RPMI8226 (cell line): ENCODE measurements around the gene DCAF11.

Experiments used
- DNase-seq: peaks from one replicate; pipeline ENCODE4 v3.0.0-alpha.2; 2015

Gene DCAF11

GRCh38 chr14:24141097-24141880 lies 26.7 kb downstream of the DCAF11 start, which contains the start of gene EMC9:
Gene EMC9, minus strand, starts transcription at chr14:24141591. Its CDS starts 287 bp downstream, at chr14:24141304.
- DNase-seq, result peak; percentile 98

GRCh38 chr14:24143511-24143910 lies 28.9 kb downstream of the DCAF11 start:
- DNase-seq, result no peak

GRCh38 chr14:24144451-24144850 lies 29.9 kb downstream of the DCAF11 start:
- no peak for DNase-seq

- DNase-seq, result no peak
Observed at GRCh38 chr14:24145219-24145618, 30.6 kb downstream of the DCAF11 start.

- no peak for DNase-seq
Observed at GRCh38 chr14:24145690-24146452, 31.3 kb downstream of the DCAF11 start.

GRCh38 chr14:24146453-24146977 lies 31.9 kb downstream of the DCAF11 start, which contains the start of gene PSME2:
Gene PSME2, minus strand, starts transcription at chr14:24146610. Its CDS starts 29 bp downstream, at chr14:24146581.
- DNase-seq, result peak; percentile 91

- DNase-seq, result peak; percentile 97
Observed at GRCh38 chr14:24146978-24147760, 32.6 kb downstream of the DCAF11 start, which contains the start of gene RNF31. Gene RNF31, plus strand, starts transcription at chr14:24147498. Its CDS starts 201 bp downstream, at chr14:24147699.

- no peak for DNase-seq
Observed at GRCh38 chr14:24147761-24148428, 33.3 kb downstream of the DCAF11 start.

- DNase-seq, result no peak
Observed at GRCh38 chr14:24149302-24149969, 34.9 kb downstream of the DCAF11 start.

- no peak for DNase-seq
Observed at GRCh38 chr14:24150061-24150460, 35.5 kb downstream of the DCAF11 start.

GRCh38 chr14:24150567-24150966 lies 36.0 kb downstream of the DCAF11 start:
- DNase-seq, result no peak

GRCh38 chr14:24150993-24151392 lies 36.4 kb downstream of the DCAF11 start:
- DNase-seq, result no peak

GRCh38 chr14:24151404-24152080 lies 37.0 kb downstream of the DCAF11 start:
- no peak for DNase-seq

GRCh38 chr14:24155100-24155499 lies 40.5 kb downstream of the DCAF11 start:
- DNase-seq, result no peak

- DNase-seq, result no peak
Observed at GRCh38 chr14:24156840-24157239, 42.3 kb downstream of the DCAF11 start.

GRCh38 chr14:24157331-24157730 lies 42.8 kb downstream of the DCAF11 start:
- no peak for DNase-seq

GRCh38 chr14:24159777-24160498 lies 45.4 kb downstream of the DCAF11 start:
- DNase-seq, result no peak

GRCh38 chr14:24160499-24160849 lies 45.9 kb downstream of the DCAF11 start:
- no peak for DNase-seq

GRCh38 chr14:24160850-24161804 lies 46.5 kb downstream of the DCAF11 start, which contains the start of gene IRF9:
Gene IRF9, plus strand, starts transcription at chr14:24161265. Its CDS starts 880 bp downstream, at chr14:24162145.
- peak; percentile 93 for DNase-seq
